Colonic mucosa (tissue), 4 donors: ENCODE results near the gene DTNA. TPM values are rescaled to one million over a fixed set of nuclear protein-coding genes. Genes with fewer than 3 reads are reported as not detected.

Experiments
- DNase-seq: peaks from one replicate; pipeline ENCODE4 v3.0.0-alpha.2; 2020
- H3K27ac ChIP-seq: fragments of 200-600 bp; one replicate; pipeline ENCODE4 v1.8.0; 2021
- H3K27me3 ChIP-seq: fragments of 200-600 bp; one replicate; pipeline ENCODE4 v1.8.0; 2021
- H3K36me3 ChIP-seq: fragments of 200-600 bp; one replicate; pipeline ENCODE4 v1.8.0; 2021
- H3K4me1 ChIP-seq: fragments of 200-600 bp; one replicate; pipeline ENCODE4 v1.8.0; 2021; ENCODE audit warnings: mild to moderate bottlenecking
- H3K4me3 ChIP-seq: fragments of 200-600 bp; one replicate; pipeline ENCODE4 v1.8.0; 2021
- H3K9ac ChIP-seq, 2 donors: one replicate each; pipeline ENCODE4 v1.7.0; 2013; ENCODE audit warnings: control low read depth in 2 of 2, low read depth in 2 of 2, low read length in 2 of 2
- H3K9me3 ChIP-seq: fragments of 200-600 bp; one replicate; pipeline ENCODE4 v1.8.0; 2021
- CTCF ChIP-seq: fragments of 200-600 bp; IDR thresholded peaks from one replicate; pipeline ENCODE4 v1.8.0; 2022; ENCODE audit warnings: antibody characterized with exemption, mild to moderate bottlenecking
- intact Hi-C: fragments of 100-400 bp; cut with DNase I; formaldehyde crosslinking; loops from one replicate; pipeline ENCODE4 v1.14.1; 2022
- total RNA-seq, 2 donors: library from RNA; stranded (reverse); fragmentation: NEBNext Ultra II Directional in 1 of 2; extraction: Animal tissue kit (Norgen Biotek cat#: 25700) in 1 of 2; gene quantifications; one replicate each; pipeline ENCODE4 v1.2.1, GENCODE V29; 2021
- donor health status: healthy.
- donor health status: DM: no; HTN: no; CAD: no.
- donor health status: DM: no; HTN: no; CAD: no.

Gene DTNA
- total RNA-seq, 2 donors from 2014 or later: 1.3 to 7.5 TPM

- TF ChIP-seq CTCF: no peak
- intact Hi-C loops: no loop called here
- no peaks in the 10 kb centered on the region for H3K4me1 ChIP-seq
- no peak overlapping the region for H3K4me3 ChIP-seq
- no peak for DNase-seq
- H3K27ac ChIP-seq: no peak overlapping the region
- H3K9me3 ChIP-seq: no peaks in the 10 kb centered on the region
- H3K9ac ChIP-seq: no peak overlapping the region
- H3K36me3 ChIP-seq: no peaks in the 10 kb centered on the region
- H3K27me3 ChIP-seq: no peaks in the 10 kb centered on the region
Observed at GRCh38 chr18:34805878-34806351, 95.8 kb downstream of the DTNA start.

- Histone ChIP-seq H3K36me3 (no peaks in the 10 kb centered on the region), H3K9me3 (no peaks in the 10 kb centered on the region), H3K4me3 (no peak overlapping the region), H3K27me3 (no peaks in the 10 kb centered on the region), H3K27ac (no peak overlapping the region), H3K9ac (no peak overlapping the region), H3K4me1 (no peaks in the 10 kb centered on the region)
- no peak for TF ChIP-seq CTCF
- no peak for DNase-seq
- intact Hi-C loops: no loop called here
Observed at GRCh38 chr18:34806527-34806926, 96.4 kb downstream of the DTNA start.

- Histone ChIP-seq H3K4me1 (no peaks in the 10 kb centered on the region), H3K27me3 (no peaks in the 10 kb centered on the region), H3K36me3 (no peaks in the 10 kb centered on the region), H3K9me3 (no peaks in the 10 kb centered on the region), H3K27ac (no peak overlapping the region), H3K9ac (no peak overlapping the region), H3K4me3 (no peak overlapping the region)
- DNase-seq: no peak
- TF ChIP-seq CTCF: no peak
- intact Hi-C loops: no loop called here
Observed at GRCh38 chr18:34807106-34807796, 97.2 kb downstream of the DTNA start.

GRCh38 chr18:34808389-34808788 lies 98.3 kb downstream of the DTNA start:
- H3K36me3 ChIP-seq: no peaks in the 10 kb centered on the region
- no peak for DNase-seq
- TF ChIP-seq CTCF: no peak
- H3K9ac ChIP-seq: no peak overlapping the region
- H3K4me3 ChIP-seq: no peak overlapping the region
- H3K27ac ChIP-seq: no peak overlapping the region
- no peaks in the 10 kb centered on the region for H3K9me3 ChIP-seq
- no peaks in the 10 kb centered on the region for H3K4me1 ChIP-seq
- intact Hi-C loops: no loop called here
- no peaks in the 10 kb centered on the region for H3K27me3 ChIP-seq

- no peak overlapping the region for H3K27ac ChIP-seq
- no peaks in the 10 kb centered on the region for H3K9me3 ChIP-seq
- H3K27me3 ChIP-seq: no peaks in the 10 kb centered on the region
- peak; percentile 54 for DNase-seq
- no peaks in the 10 kb centered on the region for H3K36me3 ChIP-seq
- no peak overlapping the region for H3K9ac ChIP-seq
- no peak overlapping the region for H3K4me3 ChIP-seq
- intact Hi-C loops: no loop called here
- no peaks in the 10 kb centered on the region for H3K4me1 ChIP-seq
- peak; percentile 27 for TF ChIP-seq CTCF
Observed at GRCh38 chr18:34809451-34810072, 99.5 kb downstream of the DTNA start.
